Right lobe of liver (tissue), 6 donors: Measurements from ENCODE around the gene APOL3. TPM values are rescaled to one million over a fixed set of nuclear protein-coding genes. Genes with fewer than 3 reads are reported as not detected.

Source experiments
- ATAC-seq, 4 donors: fragments of 200-7000 bp; cut with Tn5 transposase; one replicate each; pipeline ENCODE4 v1.9.1; 2020; ENCODE audit warnings: mild to moderate bottlenecking in 4 of 4, moderate library complexity in 4 of 4
- DNase-seq, 3 donors: peaks; one replicate each; pipeline ENCODE4 v3.0.0-alpha.2; 2020
- H3K27ac ChIP-seq, 3 donors: fragments of 200-600 bp; one replicate each; pipeline ENCODE4 v1.8.0; 2022
- H3K27me3 ChIP-seq, 2 donors: fragments of 200-600 bp; one replicate each; pipeline ENCODE4 v1.8.0; 2022
- H3K36me3 ChIP-seq, 4 donors: fragments of 200-600 bp; sonication (generic) in 1 of 4; one replicate each; pipeline versions ENCODE4 v1.5.1 to v1.8.0; 2017 to 2022; ENCODE audit warnings: control low read depth in 1 of 4
- H3K4me1 ChIP-seq, 4 donors: fragments of 200-600 bp; sonication (generic) in 1 of 4; one replicate each; pipeline versions ENCODE4 v1.5.1 to v1.8.0; 2017 to 2022; ENCODE audit warnings: control low read depth in 1 of 4
- H3K4me3 ChIP-seq, 3 donors: fragments of 200-600 bp; one replicate each; pipeline ENCODE4 v1.8.0; 2022
- H3K9me3 ChIP-seq, 4 donors: fragments of 200-600 bp; sonication (generic) in 1 of 4; one replicate each; pipeline versions ENCODE4 v1.5.1 to v1.8.0; 2017 to 2022; ENCODE audit warnings: control low read depth in 1 of 4
- CTCF ChIP-seq, 4 donors: fragments of 200-600 bp in 3 of 4; fragments of 450-650 bp in 1 of 4; IDR thresholded peaks; one replicate each; pipeline versions ENCODE4 v1.5.1 to v1.8.0; 2016 to 2022; ENCODE audit warnings: antibody characterized with exemption in 4 of 4, mild to moderate bottlenecking in 2 of 4
- POLR2A ChIP-seq: fragments of 450-650 bp; IDR thresholded peaks from one replicate; pipeline ENCODE4 v1.6.1; 2017; ENCODE audit warnings: antibody characterized with exemption, mild to moderate bottlenecking
- WGBS: methylation state at CpG from one replicate; pipeline ENCODE4 v1.1.6; 2018; ENCODE audit warnings: low coverage, low lambda C conversion rate; ENCODE audit not compliant: insufficient coverage; ENCODE audit errors: missing lambda C conversion rate; 5-methylcytosine and 5-hydroxymethylcytosine counted together
- intact Hi-C, 2 donors: fragments of 100-400 bp; cut with DNase I; formaldehyde crosslinking; loops; one replicate each; pipeline versions ENCODE4 v1.11.2 to v1.14.1; 2022
- total RNA-seq, 6 experiments: library from RNA; depleted of rRNA in 2 of 6; stranded (reverse); fragments of >200 nt in 2 of 6; fragmentation: NEBNext Ultra II Directional in 3 of 6; extraction: Animal tissue kit (Norgen Biotek cat#: 25700) in 3 of 6; gene quantifications; one replicate each; pipeline versions ENCODE4 v1.1.0 to v1.2.4, GENCODE V29; 2016 to 2023
- donor health status: DM: no; HTN: yes; CAD: no.
- donor health status: DM: no; HTN: no; CAD: no.
- donor health status: DM: no; HTN: no; CAD: no.
- donor health status: DM: no; HTN: yes; CAD: no.
- donor health status: DM: no; HTN: yes; CAD: no.

The APOL3 gene
- total RNA-seq, 6 experiments from 2014 or later, result 21.7 to 80.5 (median 30.2) TPM

- peak; percentile 86 to 87 (median 87) for DNase-seq
- 77% methylated on average over 10 of the region's 22 CpGs for WGBS
- Histone ChIP-seq H3K27me3 (no peaks in the 10 kb centered on the region), H3K27ac (no peak overlapping the region), H3K36me3 (no peaks in the 10 kb centered on the region), H3K9me3 (no peaks in the 10 kb centered on the region), H3K4me1 (peaks cover 0 to 4% (median 0%) of the 10 kb centered on the region in 4 donors), H3K4me3 (no peak overlapping the region)
- intact Hi-C loops, result loop anchor here (5.0 kb wide), 2 partner anchors 33 to 38 kb away; no protein-coding TSS in a partner anchor
- TF ChIP-seq CTCF (IDR thresholded peaks at IDR 0.05), result peak; percentile 84 to 95 (median 92)
- no peak for TF ChIP-seq POLR2A
- ATAC-seq, result peak; percentile 95 to 99 (median 97)
Measured at GRCh38 chr22:36180038-36180880, 19.7 kb upstream of the APOL3 start.

- intact Hi-C loops, result no loop called here
Measured at GRCh38 chr22:36177160-36177559, 16.6 kb upstream of the APOL3 start.

GRCh38 chr22:36175892-36176291, 15.3 kb upstream of the APOL3 start:
- intact Hi-C loops, result no loop called here
- H3K9me3 ChIP-seq, result no peaks in the 10 kb centered on the region
- H3K27me3 ChIP-seq, result no peaks in the 10 kb centered on the region
- peaks cover 0 to 4% (median 0%) of the 10 kb centered on the region in 4 donors for H3K4me1 ChIP-seq
- H3K36me3 ChIP-seq, result no peaks in the 10 kb centered on the region
- no peak overlapping the region for H3K4me3 ChIP-seq
- no peak for DNase-seq
- H3K27ac ChIP-seq, result no peak overlapping the region
- WGBS, result 38% methylated on average over 1 of the region's 1 CpG
- no peak for TF ChIP-seq POLR2A
- TF ChIP-seq CTCF (IDR thresholded peaks at IDR 0.05), result peak in 1 of 4 donors; percentile 11
- ATAC-seq, result no peak

More at GRCh38 chr22:36177160-36177559, 16.6 kb upstream of the APOL3 start:
- H3K27me3 ChIP-seq, result no peaks in the 10 kb centered on the region
- H3K27ac ChIP-seq, result no peak overlapping the region
- TF ChIP-seq CTCF (IDR thresholded peaks at IDR 0.05) (no peak), POLR2A (no peak)
- no peak for ATAC-seq
- 86% methylated on average over 2 of the region's 3 CpGs for WGBS
- no peaks in the 10 kb centered on the region for H3K9me3 ChIP-seq
- H3K4me3 ChIP-seq, result no peak overlapping the region
- no peak for DNase-seq
- H3K36me3 ChIP-seq, result no peaks in the 10 kb centered on the region
- H3K4me1 ChIP-seq, result peaks cover 0 to 4% (median 0%) of the 10 kb centered on the region in 4 donors

- Histone ChIP-seq H3K4me1 (peaks cover 0 to 9% (median 2%) of the 10 kb centered on the region in 4 donors), H3K4me3 (no peak overlapping the region), H3K27me3 (no peaks in the 10 kb centered on the region), H3K27ac (no peak overlapping the region), H3K36me3 (no peaks in the 10 kb centered on the region), H3K9me3 (no peaks in the 10 kb centered on the region)
- TF ChIP-seq CTCF (IDR thresholded peaks at IDR 0.05) (no peak), POLR2A (no peak)
- WGBS, result 56% methylated on average over 3 of the region's 3 CpGs
- no peak for ATAC-seq
- intact Hi-C loops, result no loop called here
- DNase-seq, result no peak
Measured at GRCh38 chr22:36171941-36172340, 11.4 kb upstream of the APOL3 start.
